Esophagus muscularis mucosa (tissue), 3 donors: ENCODE data around the gene UBAC2.

Source experiments
- POLR2A ChIP-seq: fragments of 450-650 bp; IDR thresholded peaks from one replicate; pipeline ENCODE4 v1.6.1; 2017; ENCODE audit warnings: antibody characterized with exemption, moderate library complexity, mild to moderate bottlenecking, low read depth
- POLR2AphosphoS5 ChIP-seq, 2 donors: sonication (generic); formaldehyde crosslinking; IDR thresholded peaks; one replicate each; pipeline ENCODE4 v1.6.1; 2017; ENCODE audit warnings: antibody characterized with exemption in 2 of 2
- TF ChIP-seq, protein P1 (sequence below), 3 experiments: fragments of 200-600 bp in 2 of 3; fragments of 450-650 bp in 1 of 3; sonication (generic) in 2 of 3; IDR thresholded peaks; one replicate each; pipeline ENCODE4 v1.5.1; 2017 to 2019; ENCODE audit warnings: antibody characterized with exemption in 3 of 3, mild to moderate bottlenecking in 2 of 3, moderate library complexity in 1 of 3

DNA sequence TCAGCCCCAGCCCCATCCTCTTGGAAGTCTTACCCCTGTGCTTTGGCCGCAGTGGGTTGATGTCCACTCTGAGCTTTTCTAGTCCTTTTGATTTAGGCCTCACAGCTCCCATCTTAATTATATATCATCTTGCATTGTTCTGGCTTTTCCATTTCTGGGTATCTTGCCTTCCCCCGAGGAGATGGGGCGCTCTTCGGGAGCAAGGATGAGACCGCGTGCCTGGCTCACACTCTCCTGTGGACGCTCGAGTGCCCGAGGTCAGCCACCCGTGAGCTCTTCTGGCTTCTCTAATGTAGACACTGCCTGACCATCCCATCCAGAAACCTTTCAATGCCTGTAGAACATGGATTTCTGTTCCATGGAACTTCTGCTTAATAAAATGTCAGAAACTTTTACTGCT is 160.0 kb downstream of the UBAC2 start:
- TF ChIP-seq, protein P1, sequence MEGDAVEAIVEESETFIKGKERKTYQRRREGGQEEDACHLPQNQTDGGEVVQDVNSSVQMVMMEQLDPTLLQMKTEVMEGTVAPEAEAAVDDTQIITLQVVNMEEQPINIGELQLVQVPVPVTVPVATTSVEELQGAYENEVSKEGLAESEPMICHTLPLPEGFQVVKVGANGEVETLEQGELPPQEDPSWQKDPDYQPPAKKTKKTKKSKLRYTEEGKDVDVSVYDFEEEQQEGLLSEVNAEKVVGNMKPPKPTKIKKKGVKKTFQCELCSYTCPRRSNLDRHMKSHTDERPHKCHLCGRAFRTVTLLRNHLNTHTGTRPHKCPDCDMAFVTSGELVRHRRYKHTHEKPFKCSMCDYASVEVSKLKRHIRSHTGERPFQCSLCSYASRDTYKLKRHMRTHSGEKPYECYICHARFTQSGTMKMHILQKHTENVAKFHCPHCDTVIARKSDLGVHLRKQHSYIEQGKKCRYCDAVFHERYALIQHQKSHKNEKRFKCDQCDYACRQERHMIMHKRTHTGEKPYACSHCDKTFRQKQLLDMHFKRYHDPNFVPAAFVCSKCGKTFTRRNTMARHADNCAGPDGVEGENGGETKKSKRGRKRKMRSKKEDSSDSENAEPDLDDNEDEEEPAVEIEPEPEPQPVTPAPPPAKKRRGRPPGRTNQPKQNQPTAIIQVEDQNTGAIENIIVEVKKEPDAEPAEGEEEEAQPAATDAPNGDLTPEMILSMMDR (IDR thresholded peaks at IDR 0.05), result no peak
- TF ChIP-seq POLR2A (no peak), POLR2AphosphoS5 (IDR thresholded peaks at IDR 0.05) (no peak)
